Activated CD8-positive, alpha-beta T cell treated with anti-CD3 and anti-CD28 coated beads, Interleukin-2, amount 10 ng/mL, durations not matched to agents 7 days and 5 days (primary cell): Measurements from ENCODE around the gene MT2A. TPM values are rescaled to one million over a fixed set of nuclear protein-coding genes. Genes with fewer than 3 reads are reported as not detected.
"Not testable (repeated sequence)": the region's sequence is repeated elsewhere in the genome, so short reads cannot be mapped to it uniquely, and the experiment has no call there.

Experiments
- ATAC-seq: fragments of 150-1000 bp; cut with Tn5 transposase; one replicate; pipeline ENCODE4 v1.10.0; 2021; ENCODE audit warnings: moderate library complexity
- CTCF ChIA-PET: fragments of 350-600 bp; sonication (Branson Sonifier 250); formaldehyde crosslinking; loops from one replicate; lab custom pipeline; 2021; ENCODE audit warnings: antibody characterized with exemption; lab: Charles Lee
- POLR2A ChIA-PET: fragments of 350-600 bp; sonication (Branson Sonifier 250); formaldehyde crosslinking; loops from one replicate; lab custom pipeline; 2021; ENCODE audit warnings: antibody characterized with exemption; lab: Charles Lee
- DNase-seq: peaks from one replicate; pipeline ENCODE4 v3.0.0-alpha.2; 2020
- H3K27ac Mint-ChIP-seq: one replicate; pipeline ENCODE4 v1.8.0; 2021; ENCODE audit warnings: mild to moderate bottlenecking, mixed read lengths
- H3K27me3 Mint-ChIP-seq: one replicate; pipeline ENCODE4 v1.8.0; 2021; ENCODE audit warnings: low read depth, mixed read lengths
- H3K36me3 Mint-ChIP-seq: one replicate; pipeline ENCODE4 v1.8.0; 2021; ENCODE audit warnings: low read depth, mixed read lengths
- H3K4me1 Mint-ChIP-seq: one replicate; pipeline ENCODE4 v1.8.0; 2021; ENCODE audit warnings: low read depth, mixed read lengths
- H3K4me3 Mint-ChIP-seq: one replicate; pipeline ENCODE4 v1.8.0; 2021; ENCODE audit warnings: mild to moderate bottlenecking, mixed read lengths
- H3K9me3 Mint-ChIP-seq: one replicate; pipeline ENCODE4 v1.8.0; 2022; ENCODE audit warnings: mixed read lengths; ENCODE audit not compliant: insufficient read depth
- total RNA-seq, 2 experiments: library from RNA; stranded (reverse); gene quantifications; one replicate each; pipeline ENCODE4 v1.2.3, GENCODE V29; 2021

MT2A gene
- total RNA-seq, 2 experiments from 2014 or later = 186 to 210 TPM

- ATAC-seq = no peak
- Mint-ChIP-seq H3K9me3 (no peaks in the 10 kb centered on the region), H3K27ac (no peak overlapping the region), H3K4me1 (peaks cover 10% of the 10 kb centered on the region), H3K4me3 (no peak overlapping the region), H3K27me3 (peaks cover 27% of the 10 kb centered on the region), H3K36me3 (no peaks in the 10 kb centered on the region)
- POLR2A ChIA-PET = no interaction called here
- CTCF ChIA-PET = interaction anchor here (0.8 kb wide), 1 partner anchor 20 kb away, joined by 4 read pairs; no protein-coding TSS in a partner anchor
- DNase-seq = no peak
Measured at GRCh38 chr16:56580391-56581048, 27.9 kb upstream of the MT2A start.

DNA sequence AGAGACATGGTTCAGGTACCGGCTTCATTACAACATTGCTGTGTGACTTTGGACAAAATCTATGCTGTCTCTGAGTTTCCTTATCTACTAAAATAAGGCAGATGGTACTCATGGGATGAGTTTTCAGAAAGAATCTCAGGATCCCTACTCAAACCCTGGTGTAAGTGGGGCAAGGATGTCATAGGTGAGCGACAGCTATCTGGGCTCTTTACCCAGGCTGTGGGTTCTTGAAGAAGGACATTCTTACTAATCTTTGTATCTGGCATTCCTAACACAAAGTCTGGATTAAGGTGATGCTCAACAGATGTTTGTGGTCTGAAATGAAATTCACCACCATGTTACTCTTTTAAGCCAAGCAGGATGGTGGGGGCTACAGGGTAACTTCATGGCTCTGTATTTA is 25.5 kb upstream of the MT2A start:
- peaks cover 38% of the 10 kb centered on the region for H3K27me3 Mint-ChIP-seq
- H3K9me3 Mint-ChIP-seq, ATAC-seq, DNase-seq, H3K4me1 Mint-ChIP-seq, H3K36me3 Mint-ChIP-seq, POLR2A ChIA-PET, H3K27ac Mint-ChIP-seq, H3K4me3 Mint-ChIP-seq: not testable (repeated sequence)
- CTCF ChIA-PET = interaction anchor here (0.8 to 2.3 kb wide), 4 partner anchors 18 to 210 kb away, joined by 3 to 10 read pairs (median 5); no protein-coding TSS in a partner anchor

DNA sequence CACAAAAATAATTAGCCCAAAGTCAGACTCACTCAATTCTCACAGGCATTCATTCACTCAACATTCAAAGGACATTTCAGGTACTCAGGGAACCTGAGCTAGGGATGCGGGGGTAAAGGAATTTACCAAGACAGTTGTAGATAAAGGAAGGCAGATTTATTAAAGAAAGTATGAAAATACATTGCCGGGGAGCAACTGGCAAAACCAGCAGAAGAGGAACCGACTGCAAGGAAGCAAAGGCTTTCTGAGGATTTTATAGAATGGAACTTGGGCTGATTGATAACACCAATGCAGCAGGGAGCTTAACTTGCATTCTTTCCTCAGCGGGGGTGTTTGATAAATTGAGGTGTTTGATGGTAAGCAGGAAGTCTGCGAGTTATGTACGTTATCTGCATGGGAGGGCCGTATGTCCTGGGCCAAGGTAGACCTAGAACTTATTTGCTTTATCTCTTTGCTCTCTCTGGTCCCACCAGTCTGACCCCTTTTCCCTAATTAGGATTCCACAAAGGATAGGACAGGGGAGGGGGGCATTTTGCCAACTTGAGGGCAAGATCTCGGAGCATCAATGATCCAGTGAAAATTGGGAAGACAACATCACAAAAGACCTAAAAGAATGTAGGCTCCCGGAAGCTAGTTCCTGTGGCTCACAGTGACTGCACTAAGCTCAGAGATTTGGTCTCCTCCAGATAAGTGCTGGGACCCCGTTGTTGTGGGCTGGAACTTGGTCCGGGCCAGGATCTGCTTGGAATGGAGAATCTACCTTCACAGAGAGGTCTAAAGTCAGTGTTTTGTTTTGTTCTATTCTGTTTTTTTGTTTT is 24.8 kb upstream of the MT2A start:
- Mint-ChIP-seq H3K27me3 (peaks cover 41% of the 10 kb centered on the region), H3K4me1 (no peaks in the 10 kb centered on the region), H3K9me3 (no peaks in the 10 kb centered on the region), H3K4me3 (no peak overlapping the region), H3K36me3 (no peaks in the 10 kb centered on the region), H3K27ac (no peak overlapping the region)
- no peak for DNase-seq
- ChIA-PET CTCF (interaction anchor here (1.5 to 2.3 kb wide), 2 partner anchors 17 to 118 kb away, joined by 4 to 6 read pairs; no protein-coding TSS in a partner anchor), POLR2A (no interaction called here)
- ATAC-seq = no peak

DNA sequence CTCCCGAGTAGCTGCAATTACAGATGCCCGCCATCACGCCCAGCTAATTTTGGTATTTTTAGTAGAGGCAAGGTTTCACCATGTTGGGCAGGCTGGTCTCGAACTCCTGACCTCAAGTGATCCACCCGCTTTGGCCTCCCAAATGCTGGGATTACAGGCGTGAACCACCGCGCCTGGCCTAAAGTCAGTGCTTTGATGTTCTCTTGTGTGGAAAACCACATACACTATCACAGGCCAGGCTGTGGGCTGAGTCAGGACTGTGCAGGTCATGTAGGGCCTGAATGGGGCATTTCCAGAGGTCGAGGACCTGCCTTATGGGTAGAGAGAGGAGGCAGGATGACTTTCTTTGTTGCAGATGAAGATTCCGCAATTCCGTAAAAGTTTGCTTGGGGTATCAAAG is 24.1 kb upstream of the MT2A start:
- peaks cover 5% of the 10 kb centered on the region for H3K4me1 Mint-ChIP-seq
- peaks cover 47% of the 10 kb centered on the region for H3K27me3 Mint-ChIP-seq
- DNase-seq = no peak
- H3K36me3 Mint-ChIP-seq = no peaks in the 10 kb centered on the region
- POLR2A ChIA-PET = interaction anchor here (1.2 kb wide), 1 partner anchor 100 kb away, joined by 4 read pairs; no protein-coding TSS in a partner anchor
- ATAC-seq = no peak
- CTCF ChIA-PET = interaction anchor here (1.5 kb wide), 1 partner anchor 118 kb away, joined by 4 read pairs; no protein-coding TSS in a partner anchor
- H3K4me3 Mint-ChIP-seq = no peak overlapping the region
- no peak overlapping the region for H3K27ac Mint-ChIP-seq
- no peaks in the 10 kb centered on the region for H3K9me3 Mint-ChIP-seq

- peak overlapping the region; percentile 21 for H3K27ac Mint-ChIP-seq
- H3K27me3 Mint-ChIP-seq = peaks cover 52% of the 10 kb centered on the region
- peak overlapping the region; percentile 79 for H3K4me3 Mint-ChIP-seq
- DNase-seq = no peak
- CTCF ChIA-PET = interaction anchor here (4.2 kb wide), 1 partner anchor 12 kb away, joined by 23 read pairs; no protein-coding TSS in a partner anchor
- no peak for ATAC-seq
- POLR2A ChIA-PET = no interaction called here
- peaks cover 19% of the 10 kb centered on the region for H3K4me1 Mint-ChIP-seq
- no peaks in the 10 kb centered on the region for H3K36me3 Mint-ChIP-seq
- no peaks in the 10 kb centered on the region for H3K9me3 Mint-ChIP-seq
Measured at GRCh38 chr16:56588781-56589140, 19.6 kb upstream of the MT2A start.

GRCh38 chr16:56589141-56590039 is 19.0 kb upstream of the MT2A start, which contains the start of gene MT3:
Gene MT3 (plus strand): TSS chr16:56589528. CDS start chr16:56589591, 63 bp downstream.
- Mint-ChIP-seq H3K36me3 (no peaks in the 10 kb centered on the region), H3K27me3 (peaks cover 48% of the 10 kb centered on the region), H3K4me3 (peak within 1 kb of the TSS; percentile 79), H3K4me1 (peaks cover 19% of the 10 kb centered on the region), H3K9me3 (peaks cover 4% of the 10 kb centered on the region), H3K27ac (peak within 1 kb of the TSS; percentile 21)
- ChIA-PET CTCF (interaction anchor here (4.2 kb wide), 1 partner anchor 13 kb away, joined by 23 read pairs; no protein-coding TSS in a partner anchor), POLR2A (no interaction called here)
- ATAC-seq = peak; percentile 85
- peak; percentile 39 for DNase-seq

DNA sequence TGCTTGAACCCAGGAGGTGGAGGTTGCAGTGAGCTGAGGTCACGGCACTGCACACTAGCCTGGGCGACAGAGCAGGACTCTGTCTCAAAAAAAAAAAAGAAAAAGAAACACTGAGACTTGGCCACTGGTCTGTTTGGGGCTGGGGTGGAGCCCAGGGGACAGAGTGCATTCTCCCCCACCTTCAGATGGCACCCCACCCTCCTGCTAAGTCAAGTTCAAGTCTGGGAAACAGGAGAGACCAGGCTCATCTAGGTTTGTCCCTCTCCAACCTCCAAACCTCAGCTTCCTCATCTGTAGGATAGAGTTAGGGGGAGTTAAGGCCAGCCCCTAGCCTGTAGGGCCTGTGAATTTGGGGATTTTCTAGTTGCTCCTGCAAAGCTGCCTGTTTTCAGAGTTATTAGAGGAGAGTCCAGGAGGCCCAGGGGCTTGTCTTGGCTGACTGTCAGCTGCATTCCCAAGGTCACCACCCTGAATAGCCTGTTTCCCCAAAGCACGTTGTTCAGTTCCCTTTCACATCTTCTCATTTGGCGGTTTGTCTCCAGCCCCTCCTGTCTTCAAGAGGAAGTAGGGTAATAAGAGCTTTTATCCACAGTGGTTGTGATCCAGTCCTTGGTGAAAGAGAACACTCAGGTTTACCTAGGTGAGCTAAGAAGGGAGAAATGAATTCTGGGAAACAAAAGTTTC is 16.9 kb upstream of the MT2A start:
- Mint-ChIP-seq H3K27ac (no peak overlapping the region), H3K27me3 (peaks cover 38% of the 10 kb centered on the region), H3K4me1 (peaks cover 19% of the 10 kb centered on the region), H3K4me3 (no peak overlapping the region), H3K9me3 (peaks cover 4% of the 10 kb centered on the region), H3K36me3 (no peaks in the 10 kb centered on the region)
- ChIA-PET POLR2A (interaction anchor here (0.6 to 1.4 kb wide), 5 partner anchors 15 to 117 kb away, joined by 3 to 5 read pairs (median 3); no protein-coding TSS in a partner anchor), CTCF (interaction anchor here (1.5 to 2.1 kb wide), 5 partner anchors 9 to 110 kb away, joined by 4 to 11 read pairs (median 7); no protein-coding TSS in a partner anchor)
- DNase-seq (no peak), ATAC-seq (no peak)

- ChIA-PET POLR2A (no interaction called here), CTCF (interaction anchor here (2.0 to 2.1 kb wide), 2 partner anchors 16 to 17 kb away, joined by 8 to 9 read pairs; no protein-coding TSS in a partner anchor)
- no peak overlapping the region for H3K27ac Mint-ChIP-seq
- DNase-seq (no peak), ATAC-seq (no peak)
- peaks cover 21% of the 10 kb centered on the region for H3K4me1 Mint-ChIP-seq
- H3K9me3 Mint-ChIP-seq = peaks cover 4% of the 10 kb centered on the region
- no peak overlapping the region for H3K4me3 Mint-ChIP-seq
- no peaks in the 10 kb centered on the region for H3K36me3 Mint-ChIP-seq
- peaks cover 24% of the 10 kb centered on the region for H3K27me3 Mint-ChIP-seq
Measured at GRCh38 chr16:56593573-56594291, 14.7 kb upstream of the MT2A start.

GRCh38 chr16:56594292-56594619 is 14.1 kb upstream of the MT2A start:
- Mint-ChIP-seq H3K9me3 (peaks cover 4% of the 10 kb centered on the region), H3K4me3 (no peak overlapping the region), H3K36me3 (no peaks in the 10 kb centered on the region), H3K4me1 (peaks cover 17% of the 10 kb centered on the region), H3K27me3 (peaks cover 19% of the 10 kb centered on the region), H3K27ac (no peak overlapping the region)
- DNase-seq (no peak), ATAC-seq (no peak)
- ChIA-PET CTCF (interaction anchor here (2.1 kb wide), 1 partner anchor 17 kb away, joined by 9 read pairs; no protein-coding TSS in a partner anchor), POLR2A (no interaction called here)

DNA sequence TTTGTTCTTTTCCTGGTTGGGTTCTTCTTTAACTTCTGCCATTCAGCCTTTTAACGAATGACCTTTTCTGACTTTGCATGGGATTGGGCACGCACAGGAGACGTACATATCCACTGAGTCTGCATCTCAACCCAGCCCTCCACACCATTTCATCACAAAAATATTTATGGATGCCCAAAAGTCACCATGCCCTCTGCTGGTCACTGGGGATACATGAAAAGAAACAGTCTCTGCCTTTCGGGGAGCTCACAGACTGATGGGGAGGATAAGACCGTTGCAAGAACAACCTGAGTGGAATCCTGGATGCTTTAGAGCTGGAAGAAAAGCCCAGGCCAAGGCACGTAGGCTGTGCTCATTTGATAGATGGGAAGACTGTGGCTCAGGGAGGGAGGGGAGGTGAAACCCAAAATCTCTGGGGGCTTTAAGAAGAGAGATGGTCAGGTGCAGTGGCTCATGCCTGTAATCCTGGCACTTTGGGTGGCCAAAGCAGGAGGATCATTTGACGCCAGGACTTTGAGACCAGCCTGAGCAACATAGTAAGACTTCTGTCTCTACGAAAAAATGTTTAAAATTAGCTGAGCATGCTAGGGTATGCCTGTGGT is 7.9 kb upstream of the MT2A start:
- H3K36me3 Mint-ChIP-seq = no peaks in the 10 kb centered on the region
- ChIA-PET CTCF (interaction anchor here (0.7 to 4.2 kb wide), 23 partner anchors 8 to 186 kb away, joined by 3 to 31 read pairs (median 4); partner anchors contain the start of gene MT1E), POLR2A (interaction anchor here (0.7 to 1.8 kb wide), 3 partner anchors 10 to 25 kb away, joined by 3 to 4 read pairs (median 3); partner anchors contain the start of gene MT1E)
- no peak overlapping the region for H3K4me3 Mint-ChIP-seq
- no peak overlapping the region for H3K27ac Mint-ChIP-seq
- peaks cover 16% of the 10 kb centered on the region for H3K27me3 Mint-ChIP-seq
- no peaks in the 10 kb centered on the region for H3K9me3 Mint-ChIP-seq
- DNase-seq = peak; percentile 60
- H3K4me1 Mint-ChIP-seq = peaks cover 7% of the 10 kb centered on the region
- ATAC-seq = peak; percentile 72
